ENCODE results near the gene VIPR2.
"Not testable (repeated sequence)": the region's sequence is repeated elsewhere in the genome, so short reads cannot be mapped to it uniquely, and the experiment has no call there.

Gene VIPR2

DNA sequence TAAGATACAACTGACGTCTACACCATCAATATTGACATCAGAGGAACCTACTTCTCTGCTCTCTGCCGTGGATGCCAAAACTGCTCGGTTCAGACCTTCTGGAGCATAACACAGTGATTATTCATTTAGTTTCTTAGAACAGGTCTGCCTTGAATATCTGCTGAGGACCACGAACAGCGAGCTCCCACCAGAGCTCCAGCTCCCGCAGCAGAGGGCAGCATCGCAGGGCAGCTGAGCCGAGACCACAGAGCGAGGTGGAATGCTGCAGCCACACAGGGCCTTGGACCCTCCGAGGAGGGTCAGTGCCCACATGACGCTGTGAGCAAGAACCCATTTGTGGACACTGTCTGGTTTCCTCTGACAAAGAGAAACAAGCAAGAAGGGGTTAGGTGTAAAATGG lies 6.8 kb downstream of the VIPR2 start:
- no peak for DNase-seq

DNA sequence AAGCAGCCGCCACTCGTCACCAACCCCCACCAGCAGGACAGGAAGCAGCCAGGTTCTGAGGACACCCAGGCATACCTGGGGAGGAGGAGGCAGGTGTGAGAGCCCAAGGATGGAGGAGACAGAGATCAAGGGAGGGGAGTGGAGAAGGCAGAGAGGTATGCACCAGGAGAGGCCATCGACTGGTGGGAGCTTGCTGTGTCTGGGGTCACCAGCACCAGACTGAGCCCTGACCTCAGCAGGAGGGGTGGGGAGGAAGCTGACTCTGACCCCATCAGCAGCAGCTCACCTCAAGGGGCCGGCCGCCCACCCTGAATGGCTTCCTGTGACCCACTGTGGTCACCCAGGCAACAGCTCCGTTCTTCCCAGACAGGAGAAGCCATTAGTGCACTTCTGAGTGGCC lies 7.8 kb downstream of the VIPR2 start:
- no peak for DNase-seq

DNA sequence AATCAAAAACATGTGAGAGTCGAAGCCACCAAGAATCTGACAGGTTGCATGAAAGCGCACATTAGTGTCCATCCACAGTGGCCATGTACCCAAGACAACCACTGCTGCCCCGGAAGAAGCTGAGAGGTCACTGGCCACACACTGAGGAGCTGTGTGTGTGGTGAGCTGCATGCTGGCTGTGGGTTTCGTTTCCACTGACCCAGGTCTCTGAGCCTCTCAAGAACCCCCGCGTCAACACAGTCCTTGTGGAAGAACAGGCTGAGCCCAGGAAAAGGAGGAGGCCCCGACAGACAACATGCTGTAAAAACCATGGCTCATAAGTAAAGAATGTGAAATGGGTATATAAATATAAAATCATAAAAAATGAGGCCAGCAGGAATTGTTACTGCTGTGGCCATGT lies 8.2 kb downstream of the VIPR2 start:
- no peak for DNase-seq

DNA sequence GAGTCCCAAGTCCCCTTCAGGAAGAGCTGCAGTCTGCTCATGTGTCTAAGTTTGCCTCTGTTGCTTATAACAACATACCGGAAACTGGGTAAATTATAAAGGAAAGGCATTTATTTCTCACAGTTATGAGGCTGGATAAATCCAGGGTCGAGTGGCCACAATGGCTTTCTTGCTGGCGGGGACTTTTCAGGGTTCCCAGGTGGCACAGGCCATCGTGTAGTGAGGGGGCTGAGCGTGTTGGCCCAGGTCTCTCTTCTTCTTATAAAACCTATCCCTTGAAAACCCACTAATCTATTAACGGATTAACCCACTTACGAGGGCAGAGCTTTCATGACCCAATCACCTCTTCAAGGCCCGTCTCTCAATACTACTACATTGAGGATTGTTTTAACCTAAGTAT lies 8.7 kb downstream of the VIPR2 start:
- no peak for DNase-seq

DNA sequence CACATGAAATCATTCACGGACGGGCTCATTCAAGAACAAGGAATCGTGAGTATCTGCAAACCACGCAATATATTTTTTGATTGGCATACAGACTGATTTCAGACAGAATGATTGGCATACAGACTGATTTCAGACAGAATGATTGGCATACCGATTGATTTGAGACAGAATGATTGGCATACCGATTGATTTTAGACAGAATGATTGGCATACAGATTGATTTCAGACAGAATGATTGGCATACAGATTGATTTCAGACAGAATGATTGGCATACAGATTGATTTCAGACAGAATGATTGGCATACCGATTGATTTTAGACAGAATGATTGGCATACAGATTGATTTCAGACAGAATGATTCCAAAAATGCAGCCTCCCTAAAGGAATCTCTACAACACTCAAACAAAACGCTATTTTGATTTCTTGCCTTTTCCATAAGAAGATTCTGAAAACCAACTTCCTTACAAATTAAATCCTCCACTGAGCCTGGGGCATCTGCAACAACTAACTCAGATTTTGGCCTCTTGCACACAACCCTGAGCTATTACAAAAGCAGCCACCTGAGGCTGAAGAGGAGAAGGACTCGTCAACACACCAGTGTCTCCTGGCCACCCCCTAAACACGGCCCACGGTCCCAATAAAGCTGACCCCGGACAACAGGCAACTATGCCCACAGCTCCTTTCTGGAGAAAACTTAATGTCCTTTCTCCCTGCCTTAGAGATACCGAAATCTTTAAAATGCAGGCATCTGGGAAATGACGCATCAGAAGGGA lies 11.8 kb downstream of the VIPR2 start:
- not testable (repeated sequence) for DNase-seq

DNA sequence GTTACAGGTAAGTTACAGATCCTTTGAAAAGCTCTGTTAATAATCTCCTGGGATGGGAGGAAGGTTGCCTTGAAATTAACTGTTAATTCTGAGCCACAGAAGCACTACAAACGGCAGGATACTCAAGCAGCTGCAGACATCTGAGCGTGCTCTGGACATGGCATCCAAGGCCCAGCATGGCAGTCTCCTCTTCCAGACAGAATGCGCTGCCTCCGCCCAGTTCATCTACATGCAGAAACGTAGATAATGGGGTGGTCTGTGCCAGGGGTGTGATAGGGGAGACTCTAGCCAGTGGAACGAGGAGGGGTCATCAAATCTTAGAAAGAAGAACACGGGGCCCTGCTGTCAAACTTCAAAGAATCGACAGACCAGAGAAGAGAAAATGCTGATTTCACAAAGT lies 13.8 kb downstream of the VIPR2 start:
- no peak for DNase-seq

DNA sequence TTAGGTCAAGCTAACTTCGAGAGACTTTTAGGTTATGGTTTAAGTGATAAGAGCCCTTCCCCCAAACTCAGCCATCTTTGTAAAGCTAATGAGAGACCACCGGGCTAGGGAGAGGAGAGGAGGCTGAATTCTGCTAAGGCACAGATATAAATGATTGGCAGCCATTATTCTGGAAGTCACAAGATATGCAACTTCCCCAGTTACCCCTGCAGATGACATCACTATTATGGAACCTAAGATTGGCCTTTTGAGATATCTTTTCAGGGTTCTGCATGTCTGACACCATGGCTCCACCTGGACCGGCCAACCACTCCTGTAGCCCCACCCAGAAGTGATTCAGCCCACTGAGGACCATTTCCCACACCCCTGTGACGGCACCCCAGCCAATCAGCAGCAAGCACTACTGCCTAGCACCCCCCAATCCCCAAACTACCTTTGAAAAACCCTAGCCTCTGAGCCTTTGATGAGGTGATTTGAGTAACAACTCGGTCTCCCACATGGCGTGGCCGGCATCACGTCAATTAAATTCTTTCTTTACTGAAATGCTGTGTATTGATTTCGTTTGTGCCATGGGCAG lies 14.4 kb downstream of the VIPR2 start:
- no peak for DNase-seq

DNA sequence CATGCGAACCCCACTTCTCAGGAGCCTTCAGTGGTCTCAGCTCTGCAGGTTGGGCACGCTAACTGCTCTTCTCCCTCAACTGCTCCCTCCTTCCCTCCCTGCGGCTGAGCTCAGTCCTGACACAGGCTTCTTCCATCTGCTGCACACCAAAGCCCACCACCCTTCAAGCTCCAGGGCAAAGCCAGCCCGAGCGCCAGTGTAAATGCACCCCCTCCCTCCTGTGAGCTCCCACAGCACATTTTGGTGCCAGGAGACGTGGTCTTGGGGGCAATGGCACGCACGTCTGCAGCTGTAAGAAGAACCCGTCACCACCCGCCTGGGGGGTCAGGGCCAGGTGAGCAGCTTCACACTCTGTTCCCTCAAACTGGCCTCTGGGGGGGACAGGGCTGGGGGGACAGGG lies 15.9 kb downstream of the VIPR2 start:
- DNase-seq, result no peak

DNA sequence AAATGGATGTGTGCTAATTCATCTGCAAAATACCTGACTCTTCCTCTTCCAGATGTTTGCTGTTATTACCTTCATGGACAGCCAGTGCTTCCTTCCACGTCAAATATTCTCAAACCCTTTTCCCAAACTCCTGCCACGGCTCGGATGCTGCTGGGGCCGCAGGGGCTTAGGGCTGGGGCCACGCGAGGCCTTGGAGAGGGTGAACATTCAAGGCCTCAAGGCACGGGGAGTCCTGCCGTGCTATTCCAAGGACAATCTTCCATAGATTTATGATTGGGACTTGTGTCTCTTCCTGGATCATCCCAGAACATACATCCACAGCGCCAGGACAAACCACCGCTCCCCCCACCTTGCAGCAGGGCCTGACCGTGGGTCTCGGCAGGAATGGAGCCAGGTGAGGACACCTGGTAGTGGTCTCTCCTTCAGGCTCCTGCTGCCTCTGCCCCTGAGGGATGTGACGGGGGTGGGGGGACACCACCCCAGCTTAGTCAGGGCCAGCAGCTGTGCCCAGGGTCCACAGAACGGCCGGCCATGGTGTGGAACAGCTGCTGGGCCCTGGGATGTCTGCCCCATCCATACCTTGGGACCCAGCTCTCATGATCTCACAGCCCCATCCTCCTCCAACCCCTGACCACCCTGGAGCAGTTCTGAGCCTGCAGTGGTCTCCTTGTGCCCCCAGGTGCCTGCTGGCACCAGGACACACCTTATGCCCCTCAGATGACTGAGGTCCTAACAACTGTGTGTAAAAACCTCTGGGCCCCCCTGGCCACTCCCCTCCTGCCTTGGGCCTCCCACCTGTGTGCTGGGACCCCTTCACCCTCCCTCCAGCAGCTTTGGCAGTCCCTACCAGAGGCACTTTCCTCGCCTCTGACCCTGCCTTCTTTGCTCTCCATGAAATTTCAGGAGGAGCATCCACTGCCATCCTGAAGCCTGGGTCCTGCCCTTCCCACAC lies 16.7 kb downstream of the VIPR2 start:
- DNase-seq, result no peak

DNA sequence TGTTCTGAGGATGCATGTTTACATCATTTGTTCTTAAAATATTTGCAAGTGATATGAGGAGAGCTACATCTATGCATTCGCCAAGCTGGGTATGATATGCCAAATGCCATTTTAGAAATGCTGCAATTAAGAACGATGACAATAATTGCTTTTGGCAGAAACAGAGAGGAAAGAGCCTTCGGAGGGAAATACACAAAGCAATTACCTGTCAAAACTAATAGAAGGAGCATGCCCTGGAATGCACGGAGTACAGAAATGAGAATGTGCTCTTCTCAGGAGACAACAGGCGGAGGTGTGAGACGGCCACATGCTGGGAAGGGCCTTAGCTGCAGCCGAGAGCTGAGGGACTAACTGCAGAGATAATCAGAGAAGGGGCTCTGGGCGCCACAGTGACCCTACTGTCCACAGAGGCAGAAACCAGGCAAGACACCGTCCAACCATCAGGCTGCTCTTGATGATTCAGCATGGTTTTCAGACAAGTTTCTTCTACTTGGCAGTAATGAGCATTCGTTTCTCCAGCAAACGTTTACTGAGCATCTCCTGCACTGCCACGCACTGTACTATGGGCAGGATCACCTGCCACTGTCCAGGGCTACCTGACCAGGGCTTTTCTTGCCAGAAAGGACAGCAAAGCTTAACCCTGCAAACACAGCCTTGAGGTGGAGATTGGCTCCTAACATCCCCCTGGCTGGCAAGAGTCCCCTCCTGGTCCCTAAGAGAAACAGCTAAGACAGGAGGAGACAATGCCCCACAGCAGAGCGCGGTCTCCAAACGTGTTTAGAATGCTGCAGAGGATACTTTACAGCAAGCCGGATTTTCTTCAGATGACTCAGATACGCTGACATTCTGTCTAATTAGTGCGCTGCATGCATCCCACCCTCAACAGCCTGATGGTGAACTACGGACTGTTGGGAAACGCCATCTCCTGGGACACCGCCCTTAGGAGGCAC lies 18.1 kb downstream of the VIPR2 start:
- no peak for DNase-seq

DNA sequence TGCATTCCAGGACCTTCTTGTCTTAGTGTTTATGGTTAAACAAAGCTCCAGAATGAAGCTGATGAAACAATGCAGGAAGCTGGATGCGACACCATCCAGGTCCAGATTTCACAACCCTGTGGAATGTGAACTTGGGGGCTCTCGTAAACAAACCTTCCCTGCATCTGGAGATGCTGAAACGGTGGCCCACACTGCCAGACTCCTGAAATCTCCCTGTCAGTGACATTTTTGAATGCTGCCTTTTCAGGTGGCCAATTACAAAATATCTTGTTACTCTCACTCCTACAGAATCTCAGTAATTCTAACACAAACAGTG lies 18.8 kb downstream of the VIPR2 start:
- no peak for DNase-seq

DNA sequence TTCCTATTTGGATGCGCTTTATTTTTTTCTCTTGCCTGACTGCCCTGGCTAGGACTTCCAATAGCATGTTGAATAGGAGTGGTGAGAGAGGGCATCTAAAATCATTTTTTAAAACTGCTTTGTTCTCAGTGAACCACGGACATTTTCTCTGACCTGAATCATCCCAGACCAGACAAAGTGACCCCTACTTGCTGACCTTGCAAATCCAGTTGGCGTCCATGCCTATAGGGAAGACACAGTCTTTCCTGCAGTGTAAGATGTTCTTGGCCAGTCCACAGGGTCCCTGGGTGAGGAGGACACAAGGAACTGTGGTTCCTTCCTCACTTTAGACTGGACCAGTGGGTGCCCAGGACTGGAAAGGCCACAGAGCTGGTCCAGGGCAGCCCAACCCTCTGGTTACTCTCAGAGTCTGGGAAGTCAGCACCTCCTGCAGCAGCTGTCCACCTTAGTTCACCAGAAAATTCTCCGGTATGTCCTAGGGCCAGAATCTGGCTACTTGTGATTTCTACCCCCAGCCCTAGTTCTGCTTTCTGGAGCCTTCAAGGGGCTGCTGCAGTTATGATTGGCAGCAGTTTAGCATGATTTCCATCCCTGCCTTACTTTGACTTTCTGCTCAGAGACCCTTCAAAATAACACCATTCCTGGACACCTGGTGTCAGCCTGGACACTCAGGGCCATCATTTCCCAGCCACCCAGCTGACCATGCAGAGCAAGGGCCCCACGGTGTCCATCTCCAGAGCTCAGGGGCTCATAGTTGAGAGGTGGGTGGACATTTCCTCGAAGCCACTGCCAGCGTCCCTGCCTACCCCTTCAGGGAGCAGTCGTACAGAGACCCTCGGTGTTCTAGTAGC lies 19.3 kb downstream of the VIPR2 start:
- no peak for DNase-seq

DNA sequence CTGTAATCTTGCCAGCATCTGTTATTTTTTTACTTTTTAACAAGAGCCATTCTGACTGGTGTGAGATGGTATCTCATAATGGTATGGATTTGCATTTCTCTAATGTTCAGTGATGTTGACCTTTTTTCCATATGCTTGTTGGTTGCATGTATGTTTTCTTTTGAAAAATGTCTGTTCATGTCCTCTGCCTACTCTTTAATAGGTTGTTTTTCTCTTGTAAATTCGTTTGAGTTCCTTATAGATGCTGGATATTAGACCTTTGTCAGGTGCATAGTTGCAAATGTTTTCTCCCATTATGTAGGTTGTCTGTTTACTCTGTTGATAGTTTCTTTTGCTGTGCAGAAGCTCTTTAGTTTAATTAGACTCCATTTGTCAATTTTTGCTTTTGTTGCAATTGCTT lies 20.9 kb downstream of the VIPR2 start:
- not testable (repeated sequence) for DNase-seq

DNA sequence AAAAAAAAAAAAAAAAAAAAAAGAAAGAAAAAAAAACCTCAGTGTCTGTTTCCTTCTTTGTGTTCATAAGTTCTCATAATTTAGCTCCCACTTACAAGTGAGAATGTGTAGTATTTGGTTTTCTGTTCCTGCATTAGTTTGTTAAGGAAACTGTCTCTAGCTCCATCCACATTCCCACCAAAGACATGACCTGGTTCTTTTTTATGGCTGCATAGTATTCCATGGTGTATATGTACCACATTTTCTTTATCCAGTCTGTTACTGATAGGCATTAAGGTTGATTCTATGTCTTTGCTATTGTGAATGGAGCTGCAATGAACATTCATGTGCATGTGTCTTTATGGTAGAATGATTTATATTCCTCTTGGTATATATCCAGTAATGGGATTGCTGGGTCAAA lies 21.4 kb downstream of the VIPR2 start:
- not testable (repeated sequence) for DNase-seq

DNA sequence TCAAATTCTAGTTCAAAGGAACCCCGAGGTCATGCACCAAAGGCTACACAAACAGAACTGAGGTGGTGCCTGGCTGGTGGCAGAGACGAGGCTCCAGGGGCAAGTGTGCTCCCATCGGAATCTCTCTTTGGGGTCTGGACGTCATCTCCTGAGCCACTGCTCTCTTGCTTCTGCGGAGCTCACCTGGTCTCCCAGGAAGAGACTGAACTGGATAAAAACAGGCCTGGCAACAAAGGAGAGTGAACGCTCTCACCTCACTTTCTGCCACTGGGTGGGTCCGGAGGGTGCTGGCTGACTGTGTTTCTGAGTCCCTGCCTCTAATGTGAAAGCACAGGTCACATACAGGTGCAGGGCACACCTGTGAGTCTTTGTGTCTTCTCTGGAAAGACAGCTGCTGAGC lies 22.4 kb downstream of the VIPR2 start:
- DNase-seq, result no peak

DNA sequence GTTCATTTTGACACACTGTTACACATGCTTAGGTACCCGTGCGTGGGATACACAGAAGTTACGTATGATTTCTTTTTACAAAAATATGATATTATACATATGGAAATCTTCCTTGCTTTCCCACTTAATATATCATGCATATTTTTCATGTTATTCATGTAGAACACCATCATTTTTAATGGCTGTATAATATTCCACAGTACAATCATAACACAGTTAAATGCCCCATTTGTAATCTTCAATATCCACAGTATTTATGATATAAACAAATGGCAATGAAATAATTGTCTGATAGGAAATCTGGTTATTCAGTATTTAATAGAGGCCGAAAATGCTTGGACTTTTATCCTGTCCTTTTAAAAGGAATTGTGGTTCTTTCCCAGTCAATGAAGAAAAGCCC lies 23.2 kb downstream of the VIPR2 start:
- no peak for DNase-seq

DNA sequence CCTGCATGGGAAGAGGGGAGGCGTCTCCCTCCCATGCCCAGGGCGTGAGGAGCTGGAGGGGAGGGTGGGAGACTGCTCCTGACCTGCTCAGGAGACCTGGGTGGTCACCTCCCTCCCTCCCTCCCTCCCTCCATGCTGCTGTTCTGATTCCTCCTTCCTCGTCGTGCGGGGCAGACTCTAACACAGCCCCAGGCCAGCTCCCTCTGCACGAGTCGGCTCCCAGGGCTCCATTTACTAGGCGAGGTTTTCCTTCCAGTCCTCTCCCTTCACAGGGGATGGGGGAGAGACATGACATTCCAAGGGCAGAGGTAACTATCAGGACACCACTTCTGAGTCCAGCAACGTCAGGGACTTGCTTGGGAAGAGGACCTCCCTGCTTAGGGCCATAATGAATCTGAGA lies 23.6 kb downstream of the VIPR2 start:
- DNase-seq, result no peak

DNA sequence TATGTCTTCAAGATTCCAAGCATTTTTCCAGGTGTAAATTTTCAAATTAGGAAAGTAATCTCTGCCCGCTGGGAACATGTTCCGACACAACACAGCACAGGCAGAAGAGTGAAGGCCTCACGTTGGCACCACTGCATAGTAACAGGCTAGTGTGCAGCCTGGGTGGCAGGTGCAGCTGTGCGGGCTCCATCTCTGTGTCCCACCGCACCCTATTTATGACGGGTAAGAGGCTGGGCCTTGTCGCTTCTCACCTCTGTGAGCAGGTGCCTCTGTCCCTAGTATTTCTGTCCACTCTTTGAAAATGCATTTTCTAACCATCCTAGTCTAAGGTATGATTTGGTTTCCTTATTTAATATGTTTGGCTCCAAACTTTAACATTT lies 24.1 kb downstream of the VIPR2 start:
- no peak for DNase-seq

DNA sequence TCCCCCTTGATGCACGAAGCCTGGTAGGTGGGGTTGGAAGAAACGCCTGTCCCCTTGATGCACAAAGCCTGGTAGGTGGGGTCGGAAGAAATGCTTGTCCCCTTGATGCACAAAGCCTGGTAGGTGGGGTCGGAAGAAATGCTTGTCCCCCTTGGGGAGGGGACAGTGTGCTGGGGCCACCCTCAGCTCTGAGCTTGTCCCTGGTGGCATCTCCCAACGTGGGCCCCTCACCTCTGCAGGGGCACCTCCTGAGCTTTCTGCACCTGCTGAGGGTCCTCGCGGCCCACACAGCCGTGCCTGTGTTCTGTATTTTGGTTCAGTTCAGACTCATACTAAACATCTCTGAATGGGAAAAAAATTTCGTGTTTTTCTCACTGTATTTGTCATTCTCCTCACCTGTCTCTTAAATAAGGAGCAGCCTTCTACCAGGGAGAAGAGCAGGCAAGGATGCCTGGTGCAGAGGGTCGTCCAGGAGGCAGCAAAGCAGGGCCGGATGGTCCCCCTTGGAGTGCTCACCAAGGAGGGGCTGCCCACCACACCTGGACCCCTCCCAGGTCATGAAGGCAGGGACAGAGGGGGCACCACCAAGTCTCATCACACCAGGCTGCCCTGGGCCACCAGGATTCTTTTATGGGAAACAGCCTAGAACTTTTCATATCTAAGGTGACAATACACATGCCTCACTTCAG lies 24.7 kb downstream of the VIPR2 start:
- DNase-seq, result no peak

DNA sequence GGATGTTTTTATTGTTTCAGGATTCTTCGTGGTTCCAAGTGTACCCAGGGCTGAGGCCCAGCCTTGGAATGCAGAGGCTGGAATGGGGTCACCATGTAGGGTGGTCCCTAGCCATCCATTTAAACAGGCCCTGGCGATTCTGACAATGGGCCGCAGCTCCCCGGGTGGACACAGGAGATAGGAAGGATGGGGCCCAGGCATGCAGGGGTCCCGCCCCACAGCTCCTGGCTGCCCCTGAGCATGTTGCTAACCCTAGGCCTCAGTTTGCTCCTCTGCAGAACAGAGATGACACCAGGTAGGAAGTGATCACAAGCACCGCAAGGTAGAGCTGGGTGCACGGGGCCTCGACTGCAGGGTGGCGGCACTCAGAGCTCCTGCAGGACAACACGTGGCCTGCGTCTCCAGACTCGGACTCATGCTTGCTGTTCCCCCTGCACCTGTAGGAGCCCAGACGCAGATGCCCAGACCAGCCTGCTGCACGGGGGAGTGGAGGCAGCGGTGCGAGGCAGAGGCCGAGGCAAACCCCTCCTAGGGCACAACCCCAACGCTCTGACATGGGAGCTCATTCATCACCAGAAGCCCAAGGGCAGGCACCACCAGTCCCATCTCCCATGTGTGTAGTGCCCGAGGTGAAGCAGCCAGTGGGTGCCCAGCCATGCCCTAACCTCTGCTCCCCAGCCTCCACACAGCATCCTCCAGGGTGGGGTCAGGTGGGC lies 25.5 kb downstream of the VIPR2 start:
- no peak for DNase-seq

DNA sequence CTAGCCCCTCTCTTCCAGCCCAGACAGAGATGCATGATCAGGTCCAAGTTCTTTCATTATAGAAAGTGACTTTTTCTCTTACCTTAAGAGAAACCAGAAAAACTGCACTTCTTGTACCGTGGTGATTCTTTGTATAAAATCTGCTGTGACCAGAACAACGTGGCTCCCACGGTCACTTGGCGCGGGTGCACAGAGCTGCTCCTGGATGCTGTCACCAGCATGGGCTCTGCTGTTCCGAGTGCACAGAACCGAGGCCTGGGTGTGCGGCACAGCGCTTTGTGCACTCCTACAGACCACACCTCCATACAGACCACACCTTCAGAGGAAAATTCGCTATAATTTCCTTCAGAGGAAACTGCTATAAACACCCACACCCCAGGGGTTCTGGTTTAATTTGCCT lies 26.0 kb downstream of the VIPR2 start:
- DNase-seq, result no peak
